Ascending aorta (tissue), 2 donors: ENCODE measurements around the gene WWC1. TPM values are rescaled to one million over a fixed set of nuclear protein-coding genes. Genes with fewer than 3 reads are reported as not detected.

Experiments used
- DNase-seq, 2 donors: peaks; one replicate each; pipeline ENCODE4 v3.0.0-alpha.2; 2019; ENCODE audit warnings: low spot score in 2 of 2
- H3K27ac ChIP-seq, 2 donors: fragments of 200-600 bp; sonication (generic); one replicate each; pipeline ENCODE4 v1.5.1; 2016 to 2017; ENCODE audit warnings: mild to moderate bottlenecking in 1 of 2
- H3K27me3 ChIP-seq: fragments of 200-600 bp; sonication (generic); one replicate; pipeline ENCODE4 v1.5.1; 2017
- H3K36me3 ChIP-seq, 2 donors: fragments of 200-600 bp; sonication (generic); one replicate each; pipeline ENCODE4 v1.5.1; 2016
- H3K4me1 ChIP-seq, 2 donors: fragments of 200-600 bp; sonication (generic); one replicate each; pipeline ENCODE4 v1.5.1; 2016 to 2017; ENCODE audit warnings: mild to moderate bottlenecking in 1 of 2
- H3K4me3 ChIP-seq, 2 donors: fragments of 200-600 bp; sonication (generic); one replicate each; pipeline ENCODE4 v1.5.1; 2016 to 2017; ENCODE audit warnings: mild to moderate bottlenecking in 1 of 2
- H3K9me3 ChIP-seq, 2 donors: fragments of 200-600 bp; sonication (generic); one replicate each; pipeline ENCODE4 v1.5.1; 2016
- CTCF ChIP-seq, 3 experiments: fragments of 200-600 bp in 2 of 3; fragments of 450-650 bp in 1 of 3; sonication (generic) in 2 of 3; IDR thresholded peaks; one replicate each; pipeline ENCODE4 v1.5.1; 2016 to 2019; ENCODE audit warnings: antibody characterized with exemption in 3 of 3, mild to moderate bottlenecking in 1 of 3, moderate library complexity in 1 of 3
- intact Hi-C: fragments of 100-400 bp; cut with DNase I; formaldehyde crosslinking; loops from one replicate; pipeline ENCODE4 v1.15.1; 2023
- total RNA-seq: library from RNA; depleted of rRNA; stranded (reverse); fragments of >200 nt; gene quantifications from one replicate; pipeline ENCODE4 v1.1.0, GENCODE V29; 2016

WWC1 gene
- total RNA-seq, 1 donor from 2014 or later = not detected

GRCh38 chr5:168404365-168404764 lies 112.9 kb downstream of the WWC1 start:
- Histone ChIP-seq H3K4me1 (no peaks in the 10 kb centered on the region), H3K27me3 (no peaks in the 10 kb centered on the region), H3K9me3 (no peaks in the 10 kb centered on the region), H3K36me3 (no peaks in the 10 kb centered on the region), H3K27ac (no peak overlapping the region), H3K4me3 (no peak overlapping the region)
- DNase-seq = no peak
- no peak for TF ChIP-seq CTCF (IDR thresholded peaks at IDR 0.05)
- intact Hi-C loops = no loop called here

DNA sequence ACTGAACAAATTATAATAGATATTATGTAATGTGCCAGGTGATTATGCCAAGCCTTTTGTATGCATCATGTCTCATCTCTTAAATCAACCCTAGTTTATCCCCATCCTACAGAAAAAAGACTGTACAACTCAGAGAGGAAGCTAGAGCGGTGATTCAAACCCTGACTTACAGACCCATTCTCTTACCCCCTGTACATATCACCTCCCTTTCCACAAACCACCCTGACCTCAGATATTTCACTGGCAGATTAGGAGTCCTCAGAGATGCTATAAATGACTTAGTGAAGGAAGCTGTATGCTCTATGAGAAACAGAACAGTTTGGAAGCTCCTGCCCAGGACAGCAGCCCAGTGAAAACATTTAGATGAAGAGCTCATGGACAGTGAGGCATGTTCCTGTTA lies 115.8 kb downstream of the WWC1 start:
- Histone ChIP-seq H3K27ac (no peak overlapping the region), H3K4me3 (no peak overlapping the region), H3K4me1 (no peaks in the 10 kb centered on the region), H3K9me3 (no peaks in the 10 kb centered on the region), H3K27me3 (no peaks in the 10 kb centered on the region), H3K36me3 (no peaks in the 10 kb centered on the region)
- DNase-seq = no peak
- TF ChIP-seq CTCF (IDR thresholded peaks at IDR 0.05) = no peak
- intact Hi-C loops = no loop called here

GRCh38 chr5:168408561-168409305 lies 117.3 kb downstream of the WWC1 start:
- no peaks in the 10 kb centered on the region for H3K36me3 ChIP-seq
- H3K4me1 ChIP-seq = no peaks in the 10 kb centered on the region
- no peak overlapping the region for H3K27ac ChIP-seq
- intact Hi-C loops = no loop called here
- H3K9me3 ChIP-seq = no peaks in the 10 kb centered on the region
- H3K27me3 ChIP-seq = no peaks in the 10 kb centered on the region
- no peak for DNase-seq
- no peak overlapping the region for H3K4me3 ChIP-seq
- no peak for TF ChIP-seq CTCF (IDR thresholded peaks at IDR 0.05)

- Histone ChIP-seq H3K4me3 (no peak overlapping the region), H3K36me3 (no peaks in the 10 kb centered on the region), H3K4me1 (no peaks in the 10 kb centered on the region), H3K27me3 (no peaks in the 10 kb centered on the region), H3K27ac (no peak overlapping the region), H3K9me3 (no peaks in the 10 kb centered on the region)
- no peak for DNase-seq
- intact Hi-C loops = no loop called here
- TF ChIP-seq CTCF (IDR thresholded peaks at IDR 0.05) = no peak
Measured at GRCh38 chr5:168409591-168410458, 118.4 kb downstream of the WWC1 start.

- H3K27ac ChIP-seq = no peak overlapping the region
- no peaks in the 10 kb centered on the region for H3K36me3 ChIP-seq
- TF ChIP-seq CTCF (IDR thresholded peaks at IDR 0.05) = no peak
- H3K9me3 ChIP-seq = no peaks in the 10 kb centered on the region
- intact Hi-C loops = no loop called here
- H3K4me3 ChIP-seq = no peak overlapping the region
- no peak for DNase-seq
- no peaks in the 10 kb centered on the region for H3K27me3 ChIP-seq
- H3K4me1 ChIP-seq = no peaks in the 10 kb centered on the region
Measured at GRCh38 chr5:168411871-168412270, 120.4 kb downstream of the WWC1 start.
